ENCODE data around the gene CDH24.

The CDH24 gene

GRCh38 chr14:23066368-23066767 is 9.0 kb upstream of the CDH24 start:
- no peak for DNase-seq (ENCODE audit: low read depth, low spot score)

DNA sequence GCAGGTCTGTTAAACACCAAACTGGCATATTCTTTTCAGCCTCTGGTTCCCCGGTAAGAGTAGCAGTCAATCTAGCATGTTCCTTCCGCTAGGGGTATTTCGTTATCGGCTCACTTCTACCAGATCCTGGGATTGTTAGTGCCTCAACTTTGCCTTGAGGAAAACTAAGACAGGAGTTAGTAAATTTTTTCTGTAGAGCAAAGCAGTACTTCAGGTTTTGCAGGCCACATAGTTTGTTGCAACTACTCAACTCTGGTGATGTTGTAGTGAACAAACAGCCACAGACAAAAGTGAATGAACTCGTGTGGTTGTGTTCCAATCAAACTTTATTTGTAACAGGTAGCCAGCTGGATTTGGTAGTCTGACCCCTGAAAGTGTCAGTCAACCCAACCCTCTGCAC is 6.3 kb upstream of the CDH24 start:
- DNase-seq (ENCODE audit: low read depth, low spot score), result no peak

DNA sequence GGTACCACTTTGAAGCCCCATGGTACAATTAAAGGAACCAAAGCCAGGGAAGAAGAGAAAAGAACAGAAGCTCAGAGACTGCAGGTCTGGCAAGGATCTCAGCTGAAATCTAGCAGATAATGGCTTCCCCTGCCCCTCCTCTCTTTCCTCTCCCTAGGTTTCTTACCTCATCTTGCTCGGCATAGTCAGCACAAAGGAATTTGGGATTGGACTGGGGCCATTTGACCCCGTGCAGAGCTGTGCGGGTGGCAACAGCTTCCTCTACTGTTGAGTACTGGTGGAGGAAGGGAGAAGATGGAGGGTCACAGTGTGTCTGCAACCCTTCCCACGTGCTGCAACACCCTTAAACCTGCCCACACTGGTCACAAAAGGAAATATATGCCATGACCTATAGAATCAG is 4.7 kb upstream of the CDH24 start:
- DNase-seq (ENCODE audit: low read depth, low spot score), result no peak

DNA sequence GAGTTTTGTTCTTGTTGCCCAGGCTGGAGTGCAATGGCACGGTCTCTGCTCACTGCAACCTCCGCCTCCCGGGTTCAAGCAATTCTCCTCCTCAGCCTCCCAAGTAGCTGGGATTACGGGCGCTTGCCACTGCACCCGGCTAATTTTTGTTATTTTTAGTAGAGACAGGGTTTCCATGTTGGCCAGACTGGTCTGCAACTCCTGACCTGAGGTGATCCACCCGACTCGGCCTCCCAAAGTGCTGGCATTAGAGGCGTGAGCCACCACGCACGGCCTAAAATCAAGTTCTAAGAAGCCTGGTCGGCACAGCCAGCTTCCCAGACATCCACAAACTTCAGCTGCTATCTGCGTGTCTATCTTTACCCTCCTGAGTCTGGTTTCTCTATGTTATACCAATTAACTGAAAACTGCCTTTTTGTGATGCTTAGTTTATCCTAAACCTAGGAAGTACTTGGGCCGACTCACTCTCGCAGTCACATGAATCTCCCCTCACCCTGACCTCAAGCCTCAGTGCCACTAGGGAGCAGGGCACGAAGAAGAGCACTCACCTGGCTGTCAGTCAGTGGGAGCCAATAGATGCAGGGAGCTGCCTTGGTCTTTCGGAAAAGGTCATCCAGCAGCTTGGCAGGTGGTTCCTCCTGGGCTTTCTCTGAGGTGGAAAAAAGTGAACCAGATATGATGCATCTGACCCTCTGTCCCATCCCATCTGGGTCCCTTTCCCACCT is 3.4 kb upstream of the CDH24 start:
- DNase-seq (ENCODE audit: low read depth, low spot score), result no peak

GRCh38 chr14:23058654-23059504 is 1.6 kb upstream of the CDH24 start:
- DNase-seq (ENCODE audit: low read depth, low spot score), result no peak

GRCh38 chr14:23057757-23058653 is 685 bp upstream of the CDH24 start:
- DNase-seq (ENCODE audit: low read depth, low spot score), result peak; percentile 69

DNA sequence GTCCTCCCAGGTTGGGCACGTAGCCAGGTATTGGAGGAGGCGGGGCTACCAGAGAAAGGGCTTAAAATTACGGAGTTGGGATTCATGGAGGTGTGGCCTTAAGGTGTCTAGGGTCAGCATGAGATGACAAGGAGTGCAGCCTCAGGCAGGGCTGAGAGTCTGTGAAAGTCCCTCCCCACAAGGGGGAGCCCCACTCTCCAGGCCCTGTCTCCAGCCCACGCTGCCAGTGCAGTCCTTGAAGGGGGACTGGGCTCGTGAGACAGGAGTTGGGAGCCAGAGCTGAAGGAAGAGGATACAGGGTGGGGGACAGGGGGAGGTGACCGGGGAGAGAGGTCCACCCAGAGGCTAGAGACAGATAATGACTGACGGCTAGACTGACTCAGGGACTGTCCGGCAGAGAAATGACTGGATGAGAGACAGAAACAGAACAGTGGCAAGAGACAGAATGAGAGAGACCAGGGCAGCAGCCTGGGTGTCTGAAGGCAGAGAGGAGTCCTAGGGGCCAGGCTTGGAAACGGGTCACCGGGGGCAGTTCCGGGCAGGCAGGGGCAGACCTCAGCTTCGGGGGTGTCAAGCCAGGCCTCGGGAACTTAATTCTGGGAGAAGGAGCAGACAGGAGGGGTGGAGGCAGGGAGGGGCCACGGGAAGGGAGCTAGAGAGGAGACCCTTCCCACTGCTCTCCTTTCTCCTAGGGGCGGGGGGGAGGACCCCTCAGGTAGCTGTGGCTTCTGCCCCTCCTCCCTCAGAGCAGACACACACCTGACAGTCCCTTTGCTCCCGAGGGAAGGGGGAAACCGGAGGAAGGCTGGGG is 970 bp downstream of the CDH24 start:
- peak; percentile 40 for DNase-seq (ENCODE audit: low read depth, low spot score)

DNA sequence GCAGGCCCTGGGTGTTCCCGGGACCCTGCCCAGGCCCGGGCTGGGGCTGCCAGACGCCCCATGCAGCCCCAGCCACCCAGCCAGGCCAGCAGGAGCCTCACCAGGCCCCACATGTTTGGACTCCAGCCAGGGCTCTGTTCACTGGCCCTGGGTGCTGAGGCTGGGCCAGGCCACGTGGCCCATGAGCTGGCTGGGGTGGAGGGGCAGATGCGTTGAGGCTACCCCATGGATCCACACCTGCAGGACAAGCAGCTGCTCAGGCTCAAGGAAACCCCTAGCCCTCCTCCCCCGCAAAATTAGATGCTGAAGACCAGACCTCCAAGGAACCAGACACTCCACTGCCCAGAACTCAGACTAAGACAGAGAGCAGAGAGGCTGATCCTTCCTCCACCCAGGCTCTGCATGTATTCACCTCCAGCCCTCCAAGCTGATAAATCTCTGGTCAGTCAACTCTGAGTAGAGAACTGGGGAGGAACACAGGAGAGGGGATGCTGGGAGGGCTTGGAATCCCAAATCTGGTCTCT is 1.6 kb downstream of the CDH24 start:
- DNase-seq (ENCODE audit: low read depth, low spot score), result no peak

- no peak for DNase-seq (ENCODE audit: low read depth, low spot score)
Observed at GRCh38 chr14:23055147-23055550, 2.2 kb downstream of the CDH24 start.

- DNase-seq (ENCODE audit: low read depth, low spot score), result no peak
Observed at GRCh38 chr14:23054000-23054811, 3.1 kb downstream of the CDH24 start.

DNA sequence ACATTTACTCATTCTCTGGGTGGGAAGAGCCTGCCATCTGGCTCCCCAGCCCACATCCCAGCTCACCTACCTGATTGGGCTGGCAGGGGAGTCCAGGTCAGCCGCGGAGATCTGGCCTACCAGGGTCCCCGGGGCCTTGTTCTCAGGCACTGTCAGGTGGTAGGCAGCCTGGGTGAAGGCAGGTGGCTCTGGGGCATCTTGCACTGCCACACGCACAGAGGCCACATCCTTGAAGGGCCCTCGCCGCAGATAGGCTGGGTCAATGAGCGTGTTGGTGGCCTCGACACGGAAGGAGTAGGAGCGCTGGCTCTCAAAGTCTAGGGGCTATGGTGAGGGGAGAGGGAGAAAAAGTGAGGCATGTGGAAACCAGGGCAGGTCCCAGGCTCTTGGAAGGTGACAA is 3.9 kb downstream of the CDH24 start:
- DNase-seq (ENCODE audit: low read depth, low spot score), result no peak

DNA sequence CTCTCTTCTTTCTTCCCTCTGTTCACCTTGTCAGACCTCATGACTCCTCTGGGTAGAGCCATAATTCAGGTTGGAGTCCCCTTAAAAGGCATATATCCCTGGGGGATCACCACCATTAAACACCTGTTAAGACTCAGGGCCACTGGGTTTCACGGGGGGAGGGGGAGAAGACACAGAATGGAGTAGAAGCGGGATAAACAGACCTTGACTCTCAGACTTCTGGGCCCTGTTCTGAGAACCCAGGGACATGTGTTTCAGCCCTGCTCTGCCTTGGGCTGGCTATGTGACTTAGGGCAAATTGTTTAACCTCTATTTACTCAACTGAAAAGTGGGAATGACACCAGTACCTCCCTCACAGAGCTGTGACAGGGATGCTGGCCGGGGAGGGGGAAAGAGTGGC is 4.6 kb downstream of the CDH24 start:
- DNase-seq (ENCODE audit: low read depth, low spot score), result no peak

DNA sequence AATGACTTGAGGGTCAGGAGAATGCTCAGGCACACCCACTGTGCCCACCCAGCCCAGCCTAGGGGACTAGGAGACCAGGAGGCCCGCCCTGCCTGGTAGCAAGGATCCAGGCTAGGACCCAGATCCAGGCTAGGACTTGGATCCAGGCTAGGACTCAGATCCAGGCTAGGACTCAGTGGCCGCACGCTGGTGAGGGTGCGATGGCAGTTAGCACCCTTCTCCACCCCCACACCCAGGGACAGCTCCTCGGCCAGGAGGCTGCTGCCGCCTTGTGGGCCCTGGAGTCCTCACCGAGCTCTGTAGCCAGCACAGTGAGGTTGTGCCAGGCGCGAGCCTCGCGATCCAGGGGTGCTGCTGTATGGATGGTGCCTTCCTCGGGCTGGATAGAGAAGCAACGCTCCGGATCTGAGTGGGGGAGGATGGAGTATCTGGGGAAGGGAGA is 5.1 kb downstream of the CDH24 start:
- no peak for DNase-seq (ENCODE audit: low read depth, low spot score)

DNA sequence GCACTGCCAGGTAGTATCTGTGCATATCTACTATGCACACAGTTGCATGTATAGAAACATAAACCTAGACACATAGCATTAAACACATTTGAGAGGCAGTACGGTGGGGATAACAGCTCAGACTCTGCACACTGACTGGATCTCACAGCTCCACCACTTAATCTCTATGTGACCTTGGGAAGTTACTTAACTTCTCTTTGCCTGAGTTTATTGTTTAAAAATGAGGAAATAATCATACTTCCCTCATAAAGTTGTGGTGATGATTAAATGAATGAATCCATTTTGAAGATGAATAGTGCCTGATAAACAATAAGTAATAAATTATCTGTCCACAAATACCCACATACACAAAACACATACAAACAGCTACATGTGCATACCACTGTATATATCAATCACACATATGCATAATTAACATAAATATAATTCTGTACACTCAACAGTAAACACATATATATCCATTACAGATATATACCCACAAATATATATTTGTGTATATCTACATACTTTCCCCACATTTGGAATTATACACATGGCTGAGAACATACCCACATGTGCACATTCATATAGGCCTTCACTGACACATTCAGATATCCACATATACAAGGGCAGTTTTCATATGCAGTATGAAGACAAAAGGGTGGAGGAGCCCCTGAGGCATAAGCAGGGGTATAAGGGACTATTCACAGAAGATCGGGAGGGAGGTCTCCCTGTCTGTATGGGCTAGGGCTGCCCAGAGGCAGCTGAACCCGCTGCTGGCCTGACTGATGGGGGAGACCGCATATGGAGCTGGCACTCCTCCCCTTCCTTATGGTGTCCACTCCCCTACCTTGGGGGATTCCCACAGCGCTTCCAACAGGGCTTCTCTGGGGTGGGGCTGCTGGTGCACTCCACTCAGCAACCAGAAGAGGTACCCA is 5.9 kb downstream of the CDH24 start:
- DNase-seq (ENCODE audit: low read depth, low spot score), result no peak

DNA sequence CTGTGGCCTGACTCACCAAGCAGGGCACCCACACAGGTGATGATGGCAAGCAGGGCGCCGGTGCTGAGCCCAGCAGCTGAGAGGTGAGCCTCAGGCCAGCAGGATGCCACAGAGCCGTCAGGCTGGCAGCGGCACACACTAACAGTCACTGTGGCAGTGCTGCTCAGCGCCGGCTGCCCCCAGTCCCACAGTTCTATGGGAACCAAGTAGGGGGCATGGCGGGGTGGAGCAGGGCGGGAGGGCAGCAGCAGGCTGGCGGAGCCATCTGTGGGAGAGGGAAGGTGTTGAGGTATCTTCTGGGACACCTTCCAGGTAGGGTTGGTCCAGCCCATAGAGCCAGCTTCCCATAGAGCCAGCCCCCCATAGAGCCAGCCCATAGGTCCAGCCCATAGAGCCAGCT is 8.3 kb downstream of the CDH24 start:
- no peak for DNase-seq (ENCODE audit: low read depth, low spot score)

DNA sequence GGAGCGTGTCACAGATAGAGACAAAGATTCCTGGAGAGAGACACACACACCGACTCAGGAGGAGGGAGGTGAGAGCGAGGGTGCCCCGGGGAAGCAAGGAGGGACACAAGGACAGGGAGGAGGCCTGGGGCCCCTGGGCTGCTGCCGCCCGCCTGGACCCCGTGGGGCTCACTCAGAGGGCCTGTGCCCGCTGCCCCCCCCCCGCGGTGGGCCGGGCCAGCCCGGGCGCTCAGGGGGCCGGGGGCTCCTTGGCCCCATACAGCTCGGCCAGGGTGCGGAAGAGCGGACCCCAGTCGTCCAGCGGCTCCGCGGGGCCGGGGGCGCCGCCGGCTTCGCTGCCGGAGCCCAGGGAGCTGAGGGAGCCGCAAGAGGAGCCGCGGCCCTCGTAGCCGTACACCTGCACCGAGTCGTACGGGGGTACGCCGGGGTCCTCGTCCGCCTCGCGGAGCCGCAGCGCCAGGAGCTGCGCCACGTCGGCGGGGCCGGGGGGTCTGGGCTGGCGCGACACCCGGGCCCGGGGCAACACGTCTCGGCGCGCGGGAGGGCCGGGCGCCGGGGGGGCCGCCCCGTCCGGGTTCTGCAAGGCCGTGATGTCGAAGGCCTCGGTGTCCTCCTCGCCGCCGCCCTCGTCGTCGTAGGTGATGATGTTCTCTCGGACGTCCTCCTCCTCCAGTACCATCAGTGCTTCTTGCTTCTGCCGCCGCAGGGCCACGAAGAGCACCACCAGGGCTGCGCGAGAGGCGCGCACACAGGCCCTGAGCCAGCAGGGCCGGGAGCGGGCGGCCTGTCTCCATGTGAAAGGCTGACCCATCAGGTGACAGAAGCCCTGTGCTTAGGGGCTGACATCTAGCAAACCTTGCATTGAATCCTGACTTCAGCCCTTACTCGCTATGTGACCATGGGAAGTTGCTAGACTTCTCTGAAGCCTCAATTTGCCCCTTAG is 9.3 kb downstream of the CDH24 start:
- no peak for DNase-seq (ENCODE audit: low read depth, low spot score)

DNA sequence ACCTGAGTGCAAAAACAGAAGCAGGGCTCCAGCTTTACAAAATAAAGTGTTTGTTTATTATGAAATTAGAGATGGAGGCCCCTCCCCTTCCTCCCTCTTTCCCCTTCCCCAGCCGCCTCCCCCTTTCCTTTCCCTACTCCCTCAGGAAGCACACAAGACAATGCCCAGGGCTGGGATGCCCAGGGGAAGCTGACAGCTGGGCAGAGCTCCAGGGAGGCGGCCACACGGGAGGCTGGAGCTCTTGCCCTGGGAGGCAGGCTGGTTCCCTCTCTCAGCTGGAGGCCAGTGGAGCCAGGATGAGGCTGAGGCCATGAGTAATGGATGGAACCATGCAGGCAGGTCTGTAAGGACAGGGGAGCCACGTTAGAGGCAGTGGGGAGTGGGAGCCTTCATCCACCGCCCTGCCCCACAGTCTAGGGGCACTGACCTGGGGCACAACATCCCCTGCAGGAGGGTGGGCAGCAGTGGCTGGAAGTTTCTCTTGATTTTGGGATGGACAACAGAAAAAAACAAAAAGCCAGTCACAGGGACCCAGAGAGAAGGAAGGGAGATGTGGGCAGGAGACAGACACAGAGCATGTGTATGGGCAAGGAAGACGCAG is 10.2 kb downstream of the CDH24 start:
- no peak for DNase-seq (ENCODE audit: low read depth, low spot score)
